Endothelial cell of umbilical vein (primary cell): ENCODE results near the gene KCNIP1. TPM values are rescaled to one million over a fixed set of nuclear protein-coding genes. Genes with fewer than 3 reads are reported as not detected.
A peak's percentile ranks its signal among the peaks of the same experiment; 100 is the strongest.

Source experiments
- BruUV-seq: library from RNA; stranded (reverse); fragments of 400-500 nt; replicated peaks from 2 replicates; lab custom pipeline; 2021; lab: Mats Ljungman, UMichigan
- CTCF ChIA-PET: fragments of 300-600, 350-600 bp; sonication (Branson Sonifier 250); formaldehyde crosslinking; loops from one replicate; lab custom pipeline; 2021; ENCODE audit warnings: antibody characterized with exemption, inconsistent platforms; lab: Charles Lee
- POLR2A ChIA-PET: fragments of 300-600, 350-600 bp; sonication (Branson Sonifier 250); formaldehyde crosslinking; loops from one replicate; lab custom pipeline; 2021; ENCODE audit warnings: antibody characterized with exemption, inconsistent platforms; lab: Charles Lee
- DNase-seq: peaks from one replicate; pipeline ENCODE4 v3.0.0-alpha.2; 2011; ENCODE audit warnings: low read depth, low spot score
- FAIRE-seq: peaks from 2 replicates; lab custom pipeline; 2011; peaks lifted over from hg19 to GRCh38; lab: Jason Lieb, UNC
- H2AFZ ChIP-seq: 2 replicates; pipeline ENCODE4 v1.6.0; 2012; ENCODE audit warnings: low read depth, low read length, control low read depth, inconsistent platforms
- H3K27ac ChIP-seq: 2 replicates; pipeline ENCODE4 v1.5.1; 2011; ENCODE audit warnings: low read depth, mild to moderate bottlenecking, control low read depth, low read length, moderate library complexity; ENCODE audit not compliant: insufficient read depth
- H3K27me3 ChIP-seq, 2 experiments: 2 replicates each; pipeline versions ENCODE4 v1.6.0 to v1.6.1; 2011; ENCODE audit warnings: low read length in 2 of 2, mixed read lengths in 1 of 2; ENCODE audit not compliant: control insufficient read depth in 2 of 2, insufficient read depth in 2 of 2
- H3K36me3 ChIP-seq, 2 experiments: 2 replicates in 1 of 2; 3 replicates in 1 of 2; pipeline ENCODE4 v1.5.1; 2011; ENCODE audit warnings: low read length in 2 of 2, mild to moderate bottlenecking in 1 of 2, moderate library complexity in 1 of 2; ENCODE audit not compliant: control insufficient read depth in 2 of 2, insufficient read depth in 2 of 2; ENCODE audit errors: extremely low read depth in 1 of 2
- H3K4me1 ChIP-seq: 3 replicates; pipeline ENCODE4 v1.5.1; 2011; ENCODE audit warnings: mild to moderate bottlenecking, low read length; ENCODE audit not compliant: control insufficient read depth, insufficient read depth; ENCODE audit errors: extremely low read depth
- H3K4me2 ChIP-seq: 2 replicates; pipeline ENCODE4 v1.6.1; 2011; ENCODE audit warnings: low read length, control low read depth, mixed read lengths; ENCODE audit not compliant: insufficient read depth
- H3K4me3 ChIP-seq, 3 experiments: fragments of 200-600 bp in 1 of 3; sonication (generic), shearing (Covaris generic) in 1 of 3; replicated peaks in 1 of 3; 2 replicates each; pipeline ENCODE4 v1.5.1; 2011 to 2016; ENCODE audit warnings: control low read depth in 3 of 3, low read length in 3 of 3, mild to moderate bottlenecking in 2 of 3, inconsistent platforms in 1 of 3, low read depth in 1 of 3, moderate library complexity in 1 of 3; ENCODE audit not compliant: insufficient read depth in 1 of 3
- H3K79me2 ChIP-seq: 2 replicates; pipeline ENCODE4 v1.6.0; 2012; ENCODE audit warnings: low read length, inconsistent platforms; ENCODE audit not compliant: control insufficient read depth, insufficient read depth
- H3K9ac ChIP-seq: replicated peaks from 2 replicates; pipeline ENCODE3; 2011; ENCODE audit warnings: low read length, control low read depth; ENCODE audit not compliant: insufficient read depth; ENCODE audit errors: extremely low read depth
- H3K9me1 ChIP-seq: replicated peaks from 3 replicates; pipeline ENCODE4 v1.6.0; 2011; ENCODE audit warnings: mild to moderate bottlenecking, low read length; ENCODE audit not compliant: control insufficient read depth, insufficient read depth; ENCODE audit errors: extremely low read depth
- H3K9me3 ChIP-seq: replicated peaks from 2 replicates; pipeline ENCODE4 v1.5.1; 2012; ENCODE audit warnings: low read length, inconsistent platforms; ENCODE audit not compliant: control insufficient read depth, insufficient read depth
- H4K20me1 ChIP-seq: replicated peaks from 2 replicates; pipeline ENCODE3; 2011; ENCODE audit warnings: mild to moderate bottlenecking, low read length; ENCODE audit not compliant: control insufficient read depth, insufficient read depth; ENCODE audit errors: extremely low read depth
- CTCF ChIP-seq, 2 donors: IDR thresholded peaks; 1 replicate in 1 of 2; 2 replicates in 1 of 2; pipeline ENCODE4 v1.5.1; 2011; ENCODE audit warnings: low read length in 2 of 2, mild to moderate bottlenecking in 2 of 2, moderate library complexity in 2 of 2, control low read depth in 1 of 2, inconsistent platforms in 1 of 2, low read depth in 1 of 2; ENCODE audit not compliant: insufficient read depth in 1 of 2; ENCODE audit errors: extremely low read depth in 1 of 2
- EZH2 ChIP-seq: IDR thresholded peaks from 2 replicates; pipeline ENCODE4 v1.6.1; 2012; ENCODE audit warnings: borderline replicate concordance, low read depth, mild to moderate bottlenecking, moderate library complexity, low read length, inconsistent platforms; ENCODE audit not compliant: severe bottlenecking
- FOS ChIP-seq: IDR thresholded peaks from 2 replicates; pipeline ENCODE4 v1.6.1; 2011; ENCODE audit warnings: mild to moderate bottlenecking, low read length, moderate library complexity, borderline replicate concordance; ENCODE audit not compliant: insufficient read depth
- GATA2 ChIP-seq: IDR thresholded peaks from 2 replicates; pipeline ENCODE4 v1.7.0; 2011; ENCODE audit warnings: low read depth, mild to moderate bottlenecking, moderate library complexity, mixed read lengths, low read length; ENCODE audit not compliant: insufficient read length, insufficient read depth
- JUN ChIP-seq: IDR thresholded peaks from 2 replicates; pipeline ENCODE4 v1.6.1; 2011; ENCODE audit warnings: borderline replicate concordance, low read depth; ENCODE audit not compliant: insufficient read length, insufficient read depth
- MAX ChIP-seq: IDR thresholded peaks from 2 replicates; pipeline ENCODE4 v1.6.1; 2011; ENCODE audit not compliant: insufficient read depth, insufficient read length
- MYC ChIP-seq: IDR thresholded peaks from one replicate; pipeline ENCODE4 v1.6.1; 2011; ENCODE audit warnings: mild to moderate bottlenecking, low read depth, low read length
- POLR2A ChIP-seq: IDR thresholded peaks from 2 replicates; pipeline ENCODE4 v1.6.1; 2012; ENCODE audit warnings: low read depth, mild to moderate bottlenecking, control low read depth, low read length
- POLR2AphosphoS5 ChIP-seq: IDR thresholded peaks from 2 replicates; pipeline ENCODE4 v1.6.1; 2012; ENCODE audit warnings: low read depth, mild to moderate bottlenecking, control low read depth, low read length, moderate library complexity; ENCODE audit not compliant: insufficient read depth
- dilution Hi-C: fragments of 300-500 bp; cut with MboI; formaldehyde crosslinking; loops from one replicate; pipeline ENCODE4 v1.15.0; 2019; ENCODE audit warnings: low sequenced_read_pairs; ENCODE audit not compliant: extremely low pct_ligation_motif_present
- intact Hi-C: fragments of 100-400 bp; cut with micrococcal nuclease; formaldehyde crosslinking; loops from one replicate; pipeline ENCODE4 v1.10.0; 2022
- polyA plus RNA-seq, 4 experiments: library from polyadenylated mRNA; depleted of rRNA in 3 of 4; stranded (reverse) in 3 of 4; unstranded in 1 of 4; fragments of >200 nt; gene quantifications; 2 replicates each; pipeline versions ENCODE4 v1.2.1 to v1.2.3, GENCODE V29; 2011 to 2012; ENCODE audit warnings: missing spikeins in 1 of 4
- total RNA-seq: library from RNA; stranded (reverse); gene quantifications from 2 replicates; pipeline ENCODE4 v1.2.3, GENCODE V29; 2021

The KCNIP1 gene
- total and polyA plus RNA-seq, 2 donors (not counting 3 experiments of a cell fraction or from before 2014, with no cell fraction given), result 0.15 TPM; not detected in 1

- Histone ChIP-seq H3K9me3 (no peaks in the 10 kb centered on the region), H3K4me3 (no peak overlapping the region), H3K27me3 (no peaks in the 10 kb centered on the region), H3K27ac (peak overlapping the region; percentile 35), H2AFZ (no peak overlapping the region), H3K36me3 (no peaks in the 10 kb centered on the region), H3K79me2 (no peaks in the 10 kb centered on the region), H3K9me1 (no peaks in the 10 kb centered on the region), H3K9ac (no peak overlapping the region), H4K20me1 (no peaks in the 10 kb centered on the region), H3K4me1 (peaks cover 33% of the 10 kb centered on the region), H3K4me2 (peak overlapping the region; percentile 26)
- no TSS peak for BruUV-seq
- intact Hi-C loops, result loop anchor here (1.0 kb wide), 1 partner anchor 8 kb away; no protein-coding TSS in a partner anchor
- ChIA-PET POLR2A (no interaction called here), CTCF (interaction anchor here (0.6 to 2.4 kb wide), 5 partner anchors 9 to 122 kb away, joined by 3 to 9 read pairs (median 5); no protein-coding TSS in a partner anchor)
- TF ChIP-seq JUN (no peak), GATA2 (peak; percentile 92), MAX (no peak), MYC (no peak)
- dilution Hi-C loops, result no loop called here
- FAIRE-seq (peak; percentile 76), DNase-seq (peak; percentile 42)
Measured at GRCh38 chr5:170470808-170471404, 32.9 kb upstream of the KCNIP1 start.

GRCh38 chr5:170471551-170472178, 32.2 kb upstream of the KCNIP1 start:
- no peak for TF ChIP-seq CTCF (IDR thresholded peaks at IDR 0.05; ENCODE audit: extremely low read depth in 1 of 2, insufficient read depth in 1 of 2, low read depth in 1 of 2, low read length in 2 of 2)
- TF ChIP-seq MYC, result no peak
- no peak for TF ChIP-seq POLR2AphosphoS5
- TF ChIP-seq FOS, result no peak
- TF ChIP-seq JUN, result no peak
- no peak for TF ChIP-seq GATA2
- no peak for TF ChIP-seq POLR2A
- TF ChIP-seq MAX, result no peak
- no peak for TF ChIP-seq EZH2
- no peak overlapping the region for H3K27ac ChIP-seq
- no peak overlapping the region for H3K9ac ChIP-seq
- H3K36me3 ChIP-seq, result no peaks in the 10 kb centered on the region
- POLR2A ChIA-PET, result no interaction called here
- no peaks in the 10 kb centered on the region for H3K27me3 ChIP-seq
- H3K9me3 ChIP-seq, result no peaks in the 10 kb centered on the region
- peaks cover 26% of the 10 kb centered on the region for H3K4me1 ChIP-seq
- H4K20me1 ChIP-seq, result no peaks in the 10 kb centered on the region
- dilution Hi-C loops (no loop called here), intact Hi-C loops (loop anchor here (1.0 kb wide), 1 partner anchor 8 kb away; no protein-coding TSS in a partner anchor)
- no peak overlapping the region for H3K4me2 ChIP-seq
- BruUV-seq, result no TSS peak
- H3K4me3 ChIP-seq, result no peak overlapping the region
- CTCF ChIA-PET, result interaction anchor here (0.6 to 2.4 kb wide), 4 partner anchors 8 to 121 kb away, joined by 3 to 9 read pairs (median 4); no protein-coding TSS in a partner anchor
- no peaks in the 10 kb centered on the region for H3K79me2 ChIP-seq
- no peaks in the 10 kb centered on the region for H3K9me1 ChIP-seq
- no peak overlapping the region for H2AFZ ChIP-seq
- no peak for DNase-seq
- FAIRE-seq, result no peak
